Inflammatory macrophage treated with lipopolysaccharide for 4 hours (primary cell): ENCODE results near the gene MAN1A2.

Experiments
- DNase-seq: peaks from one replicate; pipeline ENCODE4 v3.0.0-alpha.2; 2020

MAN1A2 gene

GRCh38 chr1:117362986-117363385 is 4.3 kb upstream of the MAN1A2 start:
- DNase-seq: no peak

DNA sequence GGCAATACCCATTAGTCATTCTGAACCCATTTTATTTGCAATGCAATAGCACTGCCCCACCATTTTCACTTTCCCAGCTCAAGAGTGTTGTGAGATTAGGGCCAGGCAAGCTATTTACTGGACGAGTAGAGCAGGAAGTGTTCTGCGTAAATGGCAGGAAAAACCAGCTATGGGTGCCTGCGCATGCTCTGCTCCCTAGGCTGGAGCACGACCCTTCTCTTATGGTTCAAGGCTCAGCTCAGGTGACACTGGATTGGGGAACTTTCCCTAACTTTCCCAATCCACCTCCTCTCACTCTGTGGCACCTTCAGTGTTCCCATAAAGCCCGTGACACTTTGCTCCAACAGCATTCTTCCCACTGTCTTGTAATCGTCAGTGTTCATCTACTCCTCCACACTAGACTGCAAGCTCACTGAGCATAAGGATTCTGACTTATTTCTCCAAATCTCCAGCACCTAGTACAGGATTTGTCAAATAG is 3.6 kb upstream of the MAN1A2 start:
- DNase-seq: peak; percentile 21

GRCh38 chr1:117364240-117364639 is 3.0 kb upstream of the MAN1A2 start:
- DNase-seq: no peak

DNA sequence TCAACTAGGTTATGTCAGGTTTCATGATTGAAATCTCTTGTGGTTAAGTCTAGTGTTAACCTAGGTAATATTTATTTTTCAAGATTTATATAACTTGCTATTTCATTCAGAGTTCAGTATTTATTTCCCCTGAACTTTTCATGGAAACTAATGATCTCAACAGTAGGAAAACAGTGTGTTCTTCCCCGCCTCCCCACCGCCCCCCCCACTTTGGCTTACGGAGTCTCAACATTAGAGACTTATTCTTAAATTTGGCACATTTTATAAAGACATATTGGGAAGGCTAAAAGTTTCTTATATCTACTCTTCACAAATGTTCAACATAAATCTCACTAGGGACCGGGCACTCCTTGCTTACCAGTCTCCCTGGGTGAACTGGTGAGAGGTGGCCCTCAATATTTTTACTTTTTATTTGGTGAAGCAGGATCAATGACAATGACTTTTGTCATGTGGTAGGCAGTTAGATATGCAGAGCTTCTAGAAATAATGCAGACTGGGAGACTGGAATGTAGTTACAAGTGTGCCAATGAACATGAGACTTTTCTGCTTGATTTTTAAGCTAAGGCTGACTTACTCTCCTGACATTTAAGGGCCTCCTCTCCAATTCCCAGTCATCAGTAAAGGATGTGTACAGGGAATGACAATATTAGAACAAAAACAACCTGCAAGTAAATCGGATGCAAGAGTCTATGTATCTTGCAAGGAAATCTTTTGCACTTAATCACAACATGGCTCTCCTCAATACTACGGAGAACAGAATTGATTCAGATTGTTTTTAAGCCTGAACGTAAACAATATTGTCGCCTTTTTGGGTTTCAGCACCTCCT is 1.7 kb upstream of the MAN1A2 start:
- DNase-seq: no peak

- DNase-seq: peak; percentile 77
These were observed 838 bp upstream of the MAN1A2 start for GRCh38 chr1:117366177-117367045.

DNA sequence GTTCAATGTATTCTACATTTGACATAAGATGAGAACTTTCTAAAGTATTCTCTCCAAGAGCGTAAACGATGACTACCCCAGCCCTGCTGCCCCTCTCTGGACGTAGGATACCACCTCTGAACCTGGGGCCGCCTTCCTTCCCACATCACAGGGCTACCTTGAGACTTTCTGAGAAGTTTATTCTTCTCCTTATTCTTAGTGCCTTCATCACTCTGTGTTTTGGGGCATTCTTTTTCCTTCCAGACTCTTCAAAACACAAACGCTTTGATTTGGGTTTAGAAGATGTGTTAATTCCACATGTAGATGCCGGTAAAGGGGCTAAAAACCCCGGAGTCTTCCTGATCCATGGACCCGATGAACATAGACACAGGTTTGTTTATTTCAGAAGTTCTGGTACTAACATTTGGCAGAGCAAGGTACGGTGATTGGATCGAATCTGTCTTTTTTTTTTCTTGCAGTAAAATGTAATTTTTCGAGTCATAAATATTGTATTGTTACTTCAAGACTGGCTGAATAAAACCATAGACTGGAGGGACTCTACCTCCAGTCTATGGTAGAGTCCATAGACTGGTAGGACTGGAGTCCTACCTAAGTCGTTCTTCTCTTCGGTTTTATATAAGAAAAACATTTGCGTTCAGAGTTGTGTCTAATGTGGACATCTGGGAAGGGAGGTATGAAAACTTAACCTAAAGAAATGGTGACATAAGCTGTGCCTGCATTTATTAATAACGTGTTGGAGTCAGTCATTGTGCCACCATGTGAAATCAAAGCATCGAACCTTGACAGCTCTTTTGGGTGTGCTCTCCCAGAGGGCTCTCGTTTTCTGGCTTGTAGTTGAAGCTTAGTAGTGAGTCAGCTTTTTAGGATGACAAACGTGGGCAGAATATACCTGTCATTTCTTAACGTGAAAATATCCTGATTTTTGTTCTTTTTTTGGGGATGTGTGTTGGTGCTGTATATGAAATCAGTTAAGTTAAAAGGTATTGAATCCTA is 1.2 kb downstream of the MAN1A2 start:
- DNase-seq: no peak

GRCh38 chr1:117370071-117370470 is 2.8 kb downstream of the MAN1A2 start:
- DNase-seq: no peak

GRCh38 chr1:117370509-117370908 is 3.3 kb downstream of the MAN1A2 start:
- DNase-seq: no peak

- no peak for DNase-seq
These were observed 4.3 kb downstream of the MAN1A2 start for GRCh38 chr1:117371441-117372151.

- DNase-seq: peak; percentile 15
These were observed 5.7 kb downstream of the MAN1A2 start for GRCh38 chr1:117372863-117373412.

- no peak for DNase-seq
These were observed 6.7 kb downstream of the MAN1A2 start for GRCh38 chr1:117373932-117374331.

- no peak for DNase-seq
These were observed 8.1 kb downstream of the MAN1A2 start for GRCh38 chr1:117375327-117375726.

- DNase-seq: no peak
These were observed 19.9 kb downstream of the MAN1A2 start for GRCh38 chr1:117387060-117387633.

DNA sequence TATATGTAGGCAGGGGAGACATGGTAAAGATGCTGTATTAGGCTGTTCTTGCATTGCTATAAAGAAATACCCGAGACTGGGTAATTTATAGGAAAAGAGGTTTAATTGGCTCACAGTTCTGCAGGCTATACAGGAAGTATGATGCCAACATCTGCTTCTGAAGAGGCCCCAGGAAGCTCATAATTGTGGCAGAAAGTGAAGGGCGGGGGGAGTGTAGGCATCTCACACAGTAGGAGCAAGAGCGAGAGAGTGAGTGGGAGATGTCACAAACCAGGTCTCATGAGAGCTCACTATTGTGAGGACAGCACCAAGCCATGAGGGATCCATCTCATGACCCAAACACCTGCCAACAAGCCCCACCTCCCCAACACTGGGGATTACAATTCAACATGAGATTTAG is 21.1 kb downstream of the MAN1A2 start:
- no peak for DNase-seq

DNA sequence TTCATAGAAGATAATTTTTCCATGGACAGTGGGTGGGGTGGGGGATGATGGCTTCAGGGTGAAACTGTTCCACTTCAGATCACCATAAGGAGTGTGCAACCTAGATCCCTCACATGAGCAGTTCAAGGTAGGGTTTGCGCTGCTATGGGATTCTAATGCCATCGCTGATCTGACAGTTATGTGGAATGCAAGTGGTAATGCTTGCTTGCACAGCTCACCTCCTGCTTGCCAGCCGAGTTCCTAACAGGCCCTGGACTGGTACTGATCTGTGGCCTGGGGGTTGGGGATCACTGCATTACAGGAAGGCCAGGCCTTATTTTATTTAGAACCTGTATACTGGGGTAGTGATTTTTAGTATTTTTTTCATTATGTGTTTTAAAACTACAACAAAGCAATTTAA is 22.0 kb downstream of the MAN1A2 start:
- DNase-seq: no peak

DNA sequence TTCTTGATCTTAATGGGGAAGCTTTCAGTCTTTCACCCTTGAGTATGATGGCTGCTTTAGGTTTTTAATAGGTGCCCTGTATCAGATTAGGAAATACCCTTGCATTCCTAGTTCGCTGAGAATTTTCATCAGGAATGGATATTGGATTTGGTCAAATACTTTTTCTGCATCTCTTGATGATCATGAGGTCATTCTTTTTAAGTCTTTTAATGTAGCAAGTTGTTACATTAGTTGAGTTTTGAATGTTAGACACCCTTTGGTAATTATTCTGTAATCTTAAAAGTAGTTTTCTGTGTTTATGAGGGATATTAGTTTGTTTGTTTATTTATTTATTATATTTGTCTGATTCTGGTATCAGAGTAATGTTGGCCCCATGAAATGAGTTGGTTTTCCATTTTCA is 22.5 kb downstream of the MAN1A2 start:
- DNase-seq: no peak

DNA sequence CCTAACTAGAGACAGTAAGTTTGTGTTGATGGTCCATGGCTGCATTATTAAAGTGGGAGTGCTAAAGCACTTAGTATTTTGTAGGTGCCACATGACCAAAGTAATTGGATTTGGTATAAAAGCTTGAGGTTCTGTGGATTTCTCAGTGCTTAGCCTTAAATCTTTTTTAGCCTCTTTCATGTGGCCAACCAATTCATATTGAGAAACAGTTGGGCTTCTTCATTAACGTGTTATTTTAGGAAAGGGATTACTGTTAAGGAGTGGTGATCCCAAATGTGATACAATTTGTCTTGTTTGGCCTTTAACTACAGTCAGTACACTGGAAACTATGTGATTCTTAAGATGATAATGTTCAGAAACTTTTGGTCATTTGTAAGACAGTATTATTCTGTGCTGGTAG is 25.5 kb downstream of the MAN1A2 start:
- no peak for DNase-seq

DNA sequence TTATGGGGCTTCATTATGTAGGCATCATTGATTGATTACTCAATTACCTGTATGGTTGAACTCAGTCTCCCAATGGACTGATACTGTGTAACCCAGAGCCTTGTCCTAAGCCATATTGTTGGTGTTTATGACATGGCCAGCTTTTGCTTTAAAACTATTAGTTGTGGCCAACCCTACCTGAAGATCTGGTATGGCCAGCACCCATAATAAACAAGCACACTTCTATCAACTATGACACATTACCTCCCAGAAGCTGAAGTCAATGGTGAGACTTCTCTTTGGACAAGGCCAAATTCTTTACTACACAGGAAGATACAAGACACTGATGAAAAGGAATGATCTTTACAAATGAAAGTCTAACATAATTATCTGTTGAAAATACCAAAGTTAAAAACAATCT is 28.8 kb downstream of the MAN1A2 start:
- no peak for DNase-seq

DNA sequence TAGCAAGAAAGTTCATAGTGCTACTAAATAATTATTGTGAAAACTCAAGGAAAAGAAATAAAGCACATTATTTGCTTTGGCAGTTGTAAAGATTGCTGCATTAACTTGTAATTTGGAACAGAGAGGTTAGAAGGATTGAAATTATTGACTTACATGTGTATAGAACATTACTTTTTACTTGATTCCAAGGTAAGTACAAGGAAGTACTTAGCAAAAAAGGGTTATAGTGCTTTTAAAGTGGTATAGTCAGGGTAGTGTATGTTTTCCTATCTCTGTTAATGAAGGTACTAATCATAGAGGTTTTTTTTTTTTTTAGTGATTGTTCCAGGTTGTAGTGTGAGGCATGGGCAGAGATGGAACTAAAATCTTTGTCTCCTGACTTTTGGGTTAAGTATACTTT is 29.4 kb downstream of the MAN1A2 start:
- DNase-seq: no peak

GRCh38 chr1:117398957-117399356 is 31.7 kb downstream of the MAN1A2 start:
- no peak for DNase-seq

DNA sequence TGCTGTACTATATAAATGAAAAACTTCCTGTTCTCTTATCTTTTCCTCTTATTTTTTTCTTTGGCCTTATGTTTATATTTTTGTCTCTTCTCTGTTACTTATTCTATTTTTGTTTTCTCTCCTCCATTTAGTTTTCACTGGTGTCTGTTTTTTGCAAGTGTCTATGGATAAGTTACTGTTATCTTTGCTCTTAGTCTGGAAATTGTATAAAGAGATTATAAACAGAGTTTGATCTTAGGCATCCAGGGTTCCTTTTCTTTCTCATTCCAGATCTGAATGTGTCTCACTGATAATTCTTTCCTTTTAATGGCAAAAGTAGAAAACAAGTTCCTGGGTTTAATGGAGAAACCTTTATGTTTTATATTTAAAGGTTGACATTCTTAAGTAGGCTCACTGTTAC is 34.5 kb downstream of the MAN1A2 start:
- DNase-seq: no peak
